GM13977 (cell line): ENCODE data around the gene EXOSC5.
"Not testable (repeated sequence)": the region's sequence is repeated elsewhere in the genome, so short reads cannot be mapped to it uniquely, and the experiment has no call there.

Experiments
- DNase-seq: peaks from one replicate; pipeline ENCODE4 v3.0.0; 2012; ENCODE audit warnings: low spot score
- in situ Hi-C: fragments of 300-500 bp; cut with MboI; formaldehyde crosslinking; loops from one replicate; pipeline ENCODE4 v1.12.0; 2022; ENCODE audit warnings: low sequenced_read_pairs, low pct_unique_long_range_greater_than_20kb, mixed read lengths, inconsistent platforms; ENCODE audit not compliant: unreplicated experiment
- TF ChIP-seq, protein P1 (sequence below): IDR thresholded peaks from 2 replicates; pipeline ENCODE4 v1.5.1; 2012; ENCODE audit warnings: mild to moderate bottlenecking, control low read depth; ENCODE audit not compliant: insufficient read depth; ENCODE audit errors: extremely low read depth, missing control alignments

The EXOSC5 gene

DNA sequence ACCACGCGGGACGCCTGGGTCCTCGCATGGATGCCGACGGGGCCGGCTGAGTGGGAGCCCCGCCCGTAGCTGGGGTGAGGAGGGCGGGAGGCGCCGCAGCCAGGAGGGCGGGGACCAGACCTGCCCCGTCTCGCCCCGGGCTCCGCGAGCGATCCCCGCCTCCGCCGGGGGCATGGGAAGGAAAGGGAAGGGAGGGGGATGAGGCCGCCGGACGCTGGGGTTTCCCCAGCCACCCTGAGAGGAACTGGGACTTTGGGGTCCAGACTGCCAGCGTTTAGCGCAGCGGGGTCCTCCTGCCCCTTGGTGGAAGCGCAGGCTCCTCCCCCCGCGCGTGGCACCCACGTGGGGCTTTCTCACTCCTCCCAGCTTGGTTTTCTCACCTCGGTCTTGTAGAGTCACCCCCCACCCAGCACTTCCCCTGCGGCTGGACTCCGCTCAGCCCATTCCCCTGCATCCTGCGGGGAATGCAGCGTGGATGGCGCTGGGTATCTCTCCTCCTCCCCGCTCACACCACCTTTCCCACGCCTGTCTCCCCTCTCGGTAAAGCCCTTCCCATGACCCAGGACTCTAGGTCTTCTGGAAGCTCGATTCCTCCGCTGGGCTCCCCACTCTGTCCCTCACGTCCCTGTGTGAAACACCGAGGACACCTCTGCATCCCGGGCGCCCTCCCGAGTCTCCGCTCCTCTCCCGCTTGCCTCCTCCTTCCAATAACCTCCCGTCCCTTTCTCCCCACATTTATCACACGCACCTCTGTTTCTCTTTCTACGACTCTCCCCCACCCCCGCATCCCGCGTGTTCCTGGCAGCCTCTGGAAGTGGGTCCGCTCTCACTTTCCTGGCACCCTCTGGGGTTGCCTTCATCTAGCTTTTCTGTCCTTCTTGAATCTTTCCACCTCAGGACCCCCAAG, 45.6 kb downstream of the EXOSC5 start:
- DNase-seq, result peak; percentile 89
- in situ Hi-C loops, result no loop called here
- TF ChIP-seq, protein P1, sequence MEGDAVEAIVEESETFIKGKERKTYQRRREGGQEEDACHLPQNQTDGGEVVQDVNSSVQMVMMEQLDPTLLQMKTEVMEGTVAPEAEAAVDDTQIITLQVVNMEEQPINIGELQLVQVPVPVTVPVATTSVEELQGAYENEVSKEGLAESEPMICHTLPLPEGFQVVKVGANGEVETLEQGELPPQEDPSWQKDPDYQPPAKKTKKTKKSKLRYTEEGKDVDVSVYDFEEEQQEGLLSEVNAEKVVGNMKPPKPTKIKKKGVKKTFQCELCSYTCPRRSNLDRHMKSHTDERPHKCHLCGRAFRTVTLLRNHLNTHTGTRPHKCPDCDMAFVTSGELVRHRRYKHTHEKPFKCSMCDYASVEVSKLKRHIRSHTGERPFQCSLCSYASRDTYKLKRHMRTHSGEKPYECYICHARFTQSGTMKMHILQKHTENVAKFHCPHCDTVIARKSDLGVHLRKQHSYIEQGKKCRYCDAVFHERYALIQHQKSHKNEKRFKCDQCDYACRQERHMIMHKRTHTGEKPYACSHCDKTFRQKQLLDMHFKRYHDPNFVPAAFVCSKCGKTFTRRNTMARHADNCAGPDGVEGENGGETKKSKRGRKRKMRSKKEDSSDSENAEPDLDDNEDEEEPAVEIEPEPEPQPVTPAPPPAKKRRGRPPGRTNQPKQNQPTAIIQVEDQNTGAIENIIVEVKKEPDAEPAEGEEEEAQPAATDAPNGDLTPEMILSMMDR, result no peak

DNA sequence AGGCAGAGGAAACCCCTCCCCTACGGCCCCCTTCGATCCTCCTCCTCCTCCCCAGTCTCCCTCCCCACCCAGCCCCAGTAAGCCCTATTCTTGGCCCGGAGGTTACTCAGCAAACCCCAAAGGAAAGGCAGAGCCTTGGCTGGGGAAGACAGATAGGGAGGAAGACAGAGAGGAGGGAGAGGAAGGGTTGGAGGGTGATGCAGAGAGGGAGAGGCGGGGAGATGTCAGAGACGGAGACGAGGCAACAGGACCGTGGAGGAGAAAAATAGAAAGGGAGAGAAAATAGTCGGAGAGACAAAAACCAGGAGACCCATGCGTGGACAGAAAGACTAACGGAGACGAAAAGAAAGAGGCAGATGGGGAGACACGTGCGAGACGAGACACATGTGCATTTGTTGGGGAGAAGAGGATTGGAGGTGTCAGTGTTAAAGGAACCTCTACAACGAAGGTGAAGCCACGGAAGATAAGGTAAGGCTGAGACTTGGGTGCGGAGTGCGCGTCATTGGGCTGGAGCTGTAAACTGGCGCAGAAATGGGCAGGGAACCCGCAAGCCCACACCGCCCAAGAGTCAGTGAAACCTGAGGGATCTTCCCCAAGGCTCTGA, 46.3 kb downstream of the EXOSC5 start:
- in situ Hi-C loops, result no loop called here
- DNase-seq, result no peak
- TF ChIP-seq, protein P1, result no peak

DNA sequence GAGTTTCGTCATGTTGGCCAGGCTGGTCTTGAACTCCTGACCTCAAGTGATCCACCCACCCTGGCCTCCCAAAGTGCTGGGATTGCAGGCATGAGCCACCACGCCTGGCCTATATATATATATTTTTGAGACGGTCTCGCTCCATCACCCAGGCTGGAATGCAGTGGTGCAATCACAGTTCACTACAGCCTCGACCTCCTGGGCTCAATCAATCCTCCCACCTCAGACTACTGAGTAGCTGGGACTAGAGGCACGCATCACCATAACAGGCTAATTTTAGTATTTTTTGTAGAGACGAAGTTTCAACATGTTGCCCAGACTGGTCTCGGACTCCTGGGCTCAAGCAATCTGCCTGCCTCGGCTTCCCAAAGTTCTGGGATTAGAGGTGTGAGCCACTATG, 50.2 kb downstream of the EXOSC5 start:
- DNase-seq, in situ Hi-C loops: not testable (repeated sequence)

DNA sequence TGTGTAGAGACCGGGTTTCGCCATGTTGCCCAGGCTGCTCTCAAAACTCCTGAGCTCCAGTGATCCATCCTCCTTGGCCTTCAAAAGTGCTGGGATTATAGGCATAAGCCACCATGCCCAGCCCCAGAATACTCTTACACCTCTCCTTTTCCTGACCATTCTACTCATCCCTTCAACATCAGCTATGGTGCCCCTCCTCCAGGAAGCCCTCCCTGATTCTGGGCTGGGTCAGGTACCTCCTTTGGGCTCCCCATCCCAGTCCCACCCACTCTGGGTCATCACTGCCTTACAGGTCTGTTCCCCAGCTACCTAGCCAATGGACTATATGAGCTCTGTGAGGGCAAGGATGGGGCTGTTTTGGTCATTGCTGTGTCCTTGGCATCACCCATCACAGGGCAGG, 53.0 kb downstream of the EXOSC5 start:
- TF ChIP-seq, protein P1, result no peak
- in situ Hi-C loops, result no loop called here
- DNase-seq, result no peak

DNA sequence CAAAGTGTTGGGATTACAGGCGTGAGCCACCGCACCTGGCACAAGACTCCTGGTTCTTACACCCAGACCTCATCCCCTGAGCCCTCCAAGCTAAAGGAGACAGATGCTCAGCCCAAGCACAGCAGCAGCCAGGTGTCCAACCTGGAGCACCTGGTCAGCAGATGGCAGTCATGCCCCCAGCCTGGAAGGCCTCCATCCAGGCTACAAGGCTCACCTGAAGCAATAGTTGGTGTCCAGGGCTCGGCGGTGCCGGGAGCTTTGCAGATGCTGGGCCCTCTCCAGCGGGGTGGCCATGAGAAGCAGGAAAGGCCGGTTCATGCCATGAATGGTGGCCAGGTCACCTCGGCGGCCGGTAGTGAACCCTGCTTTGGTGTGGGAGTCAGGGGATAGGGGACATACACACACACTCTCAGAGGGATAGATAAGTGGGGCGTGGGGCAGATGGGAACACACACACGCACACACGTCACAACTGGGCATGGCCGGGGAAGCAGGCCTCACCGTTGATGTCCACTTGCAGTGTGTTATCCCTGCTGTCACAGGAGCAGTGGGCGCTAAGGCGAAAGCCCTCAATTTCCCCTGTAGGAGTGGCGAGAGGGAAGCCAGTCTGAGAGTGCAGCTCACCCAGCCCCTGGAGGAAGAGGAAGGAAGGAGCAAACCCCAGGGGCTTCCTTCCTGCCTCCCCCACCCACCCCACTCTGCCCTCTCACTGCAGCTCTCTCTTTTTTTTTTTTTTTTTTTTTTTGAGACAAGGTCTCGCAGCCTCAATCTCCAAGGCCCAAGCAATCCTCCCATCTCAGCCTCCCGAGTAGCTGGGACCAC, 55.3 kb downstream of the EXOSC5 start:
- in situ Hi-C loops, result no loop called here
- TF ChIP-seq, protein P1, result peak; percentile 23
- no peak for DNase-seq

DNA sequence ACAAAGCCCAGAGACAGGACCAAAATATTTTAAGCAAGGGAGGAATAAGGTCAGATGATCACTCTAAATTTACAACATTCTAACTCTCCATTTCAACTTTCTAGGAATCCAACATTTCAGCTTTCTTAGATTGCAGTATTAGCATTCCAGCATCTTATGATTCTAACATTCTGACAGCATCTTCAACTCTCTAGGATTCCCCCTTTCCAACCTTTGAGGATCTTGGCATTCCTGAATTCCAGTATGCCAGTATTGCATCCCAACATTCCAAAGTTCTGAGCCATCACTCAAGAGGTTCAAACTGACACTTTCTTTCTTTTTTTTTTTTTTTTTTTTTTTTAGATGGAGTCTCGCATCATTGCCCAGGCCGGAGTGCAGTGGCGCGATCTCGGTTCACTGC, 57.2 kb downstream of the EXOSC5 start:
- in situ Hi-C loops, result no loop called here
- TF ChIP-seq, protein P1, result no peak

More for the DNA sequence above, 57.2 kb downstream of the EXOSC5 start:
- DNase-seq, result no peak
